ENCODE measurements around the gene KRTAP9-3. TPM values are rescaled to one million over a fixed set of nuclear protein-coding genes. Genes with fewer than 3 reads are reported as not detected.

KRTAP9-3 gene
- total RNA-seq, 1 experiment from 2014 or later: not detected

- TF ChIP-seq YY1 (IDR thresholded peaks at IDR 0.05; ENCODE audit: extremely low read depth, insufficient replicate concordance, low read depth, low read length) (no peak), POLR2AphosphoS5 (IDR thresholded peaks at IDR 0.05; ENCODE audit: low read depth, low read length) (no peak), CBX3 (IDR thresholded peaks at IDR 0.05; ENCODE audit: low read depth) (no peak), FOSL1 (IDR thresholded peaks at IDR 0.05; ENCODE audit: low read depth) (no peak), RAD21 (IDR thresholded peaks at IDR 0.05; ENCODE audit: low read depth) (no peak), ELF1 (IDR thresholded peaks at IDR 0.05; ENCODE audit: borderline replicate concordance, low read depth) (no peak), ZFX (IDR thresholded peaks at IDR 0.05) (no peak)
- TF ChIP-seq, protein P1, sequence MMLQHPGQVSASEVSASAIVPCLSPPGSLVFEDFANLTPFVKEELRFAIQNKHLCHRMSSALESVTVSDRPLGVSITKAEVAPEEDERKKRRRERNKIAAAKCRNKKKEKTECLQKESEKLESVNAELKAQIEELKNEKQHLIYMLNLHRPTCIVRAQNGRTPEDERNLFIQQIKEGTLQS (IDR thresholded peaks at IDR 0.05): no peak
These were observed 19.0 kb downstream of the KRTAP9-3 start (continued) for GRCh38 chr17:41251261-41251660.

DNA sequence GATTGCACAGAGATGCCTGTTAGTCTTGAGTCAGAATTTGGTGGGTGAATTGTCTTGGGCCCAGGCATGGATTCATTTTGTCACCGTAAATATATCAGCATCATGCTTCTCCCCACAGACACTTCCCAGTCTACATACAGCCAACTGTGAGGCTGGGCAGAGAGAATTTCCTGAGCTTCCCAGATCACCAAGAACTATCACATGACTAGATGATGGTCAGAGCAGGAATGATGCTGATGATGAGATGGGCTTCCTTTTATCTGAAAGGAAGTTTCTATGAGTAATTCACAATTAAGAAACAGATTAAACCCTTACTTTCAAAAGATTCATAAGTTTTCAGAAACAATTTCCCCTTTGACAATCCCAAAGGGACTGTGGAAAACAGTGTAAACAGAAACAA is 22.6 kb downstream of the KRTAP9-3 start:
- Histone ChIP-seq H3K4me3 (replicated peaks in 1 of 2; ENCODE audit: low read depth in 1 of 2, low read length in 2 of 2) (no peak overlapping the region), H3K9me3 (ENCODE audit: control insufficient read depth in 1 of 2, insufficient read depth in 1 of 2, low read depth in 1 of 2, low read length in 2 of 2) (no peaks in the 10 kb centered on the region), H3K4me1 (ENCODE audit: control insufficient read depth in 1 of 2, insufficient read depth in 2 of 2, low read length in 2 of 2) (no peaks in the 10 kb centered on the region), H3K79me2 (ENCODE audit: insufficient read depth, low read length) (no peaks in the 10 kb centered on the region), H3K27me3 (ENCODE audit: insufficient read depth, low read length) (no peaks in the 10 kb centered on the region), H3K9me2 (ENCODE audit: insufficient read depth) (no peaks in the 10 kb centered on the region), H3K27ac (ENCODE audit: low read depth, low read length) (no peak overlapping the region), H2AFZ (ENCODE audit: low read depth, low read length, poor library complexity, severe bottlenecking) (no peak overlapping the region), H3K9ac (ENCODE audit: low read length) (no peak overlapping the region), H3K36me3 (ENCODE audit: control insufficient read depth in 1 of 2, insufficient read depth in 2 of 2, low read length in 2 of 2) (no peaks in the 10 kb centered on the region), H3K4me2 (ENCODE audit: low read length) (no peak overlapping the region), H4K20me1 (ENCODE audit: insufficient read depth) (no peaks in the 10 kb centered on the region)
- RAD21 ChIA-PET (ENCODE audit: low non-redundant PET in 1 of 2, low total read pairs in 2 of 2, uncharacterized antibody in 2 of 2, unreplicated experiment in 2 of 2): no interaction called here
- intact Hi-C loops (cut with micrococcal nuclease): no loop called here
- ATAC-seq (no peak), DNase-seq (ENCODE audit: low read depth, low spot score) (no peak)
- BruUV-seq (replicated peaks): no TSS peak
- CTCF ChIA-PET: no interaction called here
- POLR2A ChIA-PET: no interaction called here
- no peak for TF ChIP-seq REST (IDR thresholded peaks at IDR 0.05; ENCODE audit: low read depth)
- TF ChIP-seq, protein P2, sequence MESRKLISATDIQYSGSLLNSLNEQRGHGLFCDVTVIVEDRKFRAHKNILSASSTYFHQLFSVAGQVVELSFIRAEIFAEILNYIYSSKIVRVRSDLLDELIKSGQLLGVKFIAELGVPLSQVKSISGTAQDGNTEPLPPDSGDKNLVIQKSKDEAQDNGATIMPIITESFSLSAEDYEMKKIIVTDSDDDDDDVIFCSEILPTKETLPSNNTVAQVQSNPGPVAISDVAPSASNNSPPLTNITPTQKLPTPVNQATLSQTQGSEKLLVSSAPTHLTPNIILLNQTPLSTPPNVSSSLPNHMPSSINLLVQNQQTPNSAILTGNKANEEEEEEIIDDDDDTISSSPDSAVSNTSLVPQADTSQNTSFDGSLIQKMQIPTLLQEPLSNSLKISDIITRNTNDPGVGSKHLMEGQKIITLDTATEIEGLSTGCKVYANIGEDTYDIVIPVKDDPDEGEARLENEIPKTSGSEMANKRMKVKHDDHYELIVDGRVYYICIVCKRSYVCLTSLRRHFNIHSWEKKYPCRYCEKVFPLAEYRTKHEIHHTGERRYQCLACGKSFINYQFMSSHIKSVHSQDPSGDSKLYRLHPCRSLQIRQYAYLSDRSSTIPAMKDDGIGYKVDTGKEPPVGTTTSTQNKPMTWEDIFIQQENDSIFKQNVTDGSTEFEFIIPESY (IDR thresholded peaks at IDR 0.05; ENCODE audit: extremely low read depth, insufficient replicate concordance, low read length): no peak
- no peak for TF ChIP-seq SP1 (IDR thresholded peaks at IDR 0.05; ENCODE audit: low read depth)
- no peak for TF ChIP-seq POLR2AphosphoS5 (IDR thresholded peaks at IDR 0.05; ENCODE audit: low read depth, low read length)
- no peak for TF ChIP-seq EZH2phosphoT487 (IDR thresholded peaks at IDR 0.05; ENCODE audit: borderline replicate concordance)
- TF ChIP-seq MAX (IDR thresholded peaks at IDR 0.05): no peak
- no peak for TF ChIP-seq SRF (IDR thresholded peaks at IDR 0.05; ENCODE audit: low read depth)
- TF ChIP-seq ELF1 (IDR thresholded peaks at IDR 0.05; ENCODE audit: borderline replicate concordance, low read depth): no peak
- TF ChIP-seq CTCF (IDR thresholded peaks at IDR 0.05 in 2 of 3, conservative IDR thresholded peaks at IDR 0.05 in 1 of 3; ENCODE audit: borderline replicate concordance in 1 of 3, insufficient read depth in 1 of 3, low read depth in 2 of 3, low read length in 2 of 3): no peak
- TF ChIP-seq CBX3 (IDR thresholded peaks at IDR 0.05; ENCODE audit: low read depth): no peak
- no peak for TF ChIP-seq JUND (IDR thresholded peaks at IDR 0.05)
- no peak for TF ChIP-seq EGR1 (IDR thresholded peaks at IDR 0.05; ENCODE audit: low read depth)
- no peak for TF ChIP-seq EZH2 (IDR thresholded peaks at IDR 0.05)
- no peak for TF ChIP-seq YY1 (IDR thresholded peaks at IDR 0.05; ENCODE audit: extremely low read depth, insufficient replicate concordance, low read depth, low read length)
- no peak for TF ChIP-seq CEBPB (IDR thresholded peaks at IDR 0.05; ENCODE audit: low read depth)
- TF ChIP-seq POLR2A (IDR thresholded peaks at IDR 0.05; ENCODE audit: borderline replicate concordance, extremely low read depth, insufficient read depth, insufficient read length): no peak
